Ishikawa (cell line): Measurements from ENCODE around the gene MOGAT2.

ENCODE experiments used
- CEBPB ChIP-seq: IDR thresholded peaks from 2 replicates; pipeline ENCODE4 v1.6.1; 2012
- CREB1 ChIP-seq: IDR thresholded peaks from 2 replicates; pipeline ENCODE4 v1.6.1; 2012; ENCODE audit warnings: low read depth
- EGR1 ChIP-seq: IDR thresholded peaks from 2 replicates; pipeline ENCODE4 v1.6.1; 2012
- EP300 ChIP-seq: IDR thresholded peaks from 2 replicates; pipeline ENCODE4 v1.6.1; 2012; ENCODE audit warnings: borderline replicate concordance
- FOXM1 ChIP-seq: IDR thresholded peaks from 2 replicates; pipeline ENCODE4 v1.6.1; 2012; ENCODE audit warnings: low read depth, borderline replicate concordance
- NFIC ChIP-seq: IDR thresholded peaks from 2 replicates; pipeline ENCODE4 v1.6.1; 2012
- RAD21 ChIP-seq: IDR thresholded peaks from 2 replicates; pipeline ENCODE4 v1.6.1; 2012; ENCODE audit warnings: low read depth
- TAF1 ChIP-seq: IDR thresholded peaks from 2 replicates; pipeline ENCODE4 v1.6.1; 2012; ENCODE audit warnings: low read depth, mild to moderate bottlenecking
- TCF12 ChIP-seq: IDR thresholded peaks from 2 replicates; pipeline ENCODE4 v1.6.1; 2012; ENCODE audit warnings: low read depth
- TEAD4 ChIP-seq: IDR thresholded peaks from 2 replicates; pipeline ENCODE4 v1.6.1; 2012
- YY1 ChIP-seq: IDR thresholded peaks from 2 replicates; pipeline ENCODE4 v1.6.1; 2012; ENCODE audit warnings: low read depth
- ZBTB7A ChIP-seq: IDR thresholded peaks from 2 replicates; pipeline ENCODE4 v1.6.1; 2012; ENCODE audit warnings: low read depth
- TF ChIP-seq, protein P1 (sequence below): IDR thresholded peaks from 2 replicates; pipeline ENCODE4 v1.6.1; 2012
- TF ChIP-seq, protein P2 (sequence below): IDR thresholded peaks from 2 replicates; pipeline ENCODE4 v1.6.1; 2012
- TF ChIP-seq, protein P3 (sequence below): IDR thresholded peaks from 2 replicates; pipeline ENCODE4 v1.6.1; 2012; ENCODE audit warnings: low read depth, mild to moderate bottlenecking

The MOGAT2 gene

DNA sequence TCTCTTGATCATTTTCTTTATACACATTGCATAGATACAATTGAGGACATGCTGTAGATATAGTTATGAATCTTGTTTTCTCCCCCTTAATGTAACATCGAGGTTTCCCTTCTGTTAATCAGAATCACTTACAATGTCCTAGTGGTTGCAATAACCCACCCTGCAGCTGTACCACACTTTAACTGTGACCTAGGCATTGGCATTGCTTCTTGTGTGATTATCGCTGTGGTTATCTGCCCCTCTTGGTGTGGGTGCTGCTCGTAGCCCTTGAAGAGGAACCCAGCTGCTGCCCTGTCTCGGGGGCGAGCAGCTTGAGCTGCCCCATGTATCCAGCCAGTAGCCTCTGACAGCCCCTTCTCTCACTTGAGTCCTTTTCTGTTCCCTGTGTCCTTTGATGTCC is 52.5 kb downstream of the MOGAT2 start:
- TF ChIP-seq TAF1 (no peak), NFIC (no peak), RAD21 (no peak), CREB1 (no peak), TCF12 (no peak)
- TF ChIP-seq, protein P1, sequence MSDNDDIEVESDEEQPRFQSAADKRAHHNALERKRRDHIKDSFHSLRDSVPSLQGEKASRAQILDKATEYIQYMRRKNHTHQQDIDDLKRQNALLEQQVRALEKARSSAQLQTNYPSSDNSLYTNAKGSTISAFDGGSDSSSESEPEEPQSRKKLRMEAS: no peak
- TF ChIP-seq, protein P2, sequence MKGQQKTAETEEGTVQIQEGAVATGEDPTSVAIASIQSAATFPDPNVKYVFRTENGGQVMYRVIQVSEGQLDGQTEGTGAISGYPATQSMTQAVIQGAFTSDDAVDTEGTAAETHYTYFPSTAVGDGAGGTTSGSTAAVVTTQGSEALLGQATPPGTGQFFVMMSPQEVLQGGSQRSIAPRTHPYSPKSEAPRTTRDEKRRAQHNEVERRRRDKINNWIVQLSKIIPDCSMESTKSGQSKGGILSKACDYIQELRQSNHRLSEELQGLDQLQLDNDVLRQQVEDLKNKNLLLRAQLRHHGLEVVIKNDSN: no peak

DNA sequence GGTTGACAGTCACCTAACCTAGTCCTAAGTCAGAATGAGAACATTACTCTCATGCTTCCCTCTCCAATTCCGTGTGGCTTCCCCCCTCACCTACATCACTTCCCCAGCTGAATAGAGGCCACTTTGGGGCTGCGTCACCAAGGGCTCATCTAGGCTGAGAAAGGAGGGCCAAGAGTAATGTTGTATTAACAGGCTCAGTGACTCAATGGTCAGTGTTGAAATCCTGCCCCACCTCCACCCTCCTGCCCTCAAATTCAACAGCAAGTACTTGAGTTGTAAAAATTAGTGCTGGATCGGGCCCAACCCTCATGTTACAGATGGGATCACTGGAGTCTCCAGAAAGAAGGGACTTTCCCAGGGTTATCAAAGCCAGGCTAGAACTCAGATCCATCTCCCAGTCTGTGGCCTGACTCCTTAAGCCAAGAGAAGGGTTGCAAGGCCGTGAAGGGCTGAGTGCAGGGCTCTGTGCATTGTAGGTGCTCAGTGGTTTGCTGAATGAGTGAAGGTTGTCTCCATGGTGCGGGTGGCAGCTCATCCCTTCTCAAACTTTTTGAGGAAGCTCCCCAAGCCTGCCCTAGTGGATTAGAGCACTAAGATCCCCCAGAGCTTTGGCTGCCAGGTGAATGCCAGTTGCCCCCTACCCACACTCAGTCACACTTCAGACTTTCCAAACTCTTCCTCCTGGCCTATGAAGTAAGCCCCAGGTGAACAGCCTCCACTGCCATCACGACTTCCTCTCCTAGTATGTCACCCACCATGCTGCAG is 54.2 kb downstream of the MOGAT2 start:
- TF ChIP-seq FOXM1 (no peak), ZBTB7A (no peak), NFIC (no peak), CREB1 (no peak), TAF1 (no peak), EP300 (no peak), YY1 (no peak), TCF12 (no peak), CEBPB (no peak), TEAD4 (no peak), EGR1 (no peak)
- TF ChIP-seq, protein P3, sequence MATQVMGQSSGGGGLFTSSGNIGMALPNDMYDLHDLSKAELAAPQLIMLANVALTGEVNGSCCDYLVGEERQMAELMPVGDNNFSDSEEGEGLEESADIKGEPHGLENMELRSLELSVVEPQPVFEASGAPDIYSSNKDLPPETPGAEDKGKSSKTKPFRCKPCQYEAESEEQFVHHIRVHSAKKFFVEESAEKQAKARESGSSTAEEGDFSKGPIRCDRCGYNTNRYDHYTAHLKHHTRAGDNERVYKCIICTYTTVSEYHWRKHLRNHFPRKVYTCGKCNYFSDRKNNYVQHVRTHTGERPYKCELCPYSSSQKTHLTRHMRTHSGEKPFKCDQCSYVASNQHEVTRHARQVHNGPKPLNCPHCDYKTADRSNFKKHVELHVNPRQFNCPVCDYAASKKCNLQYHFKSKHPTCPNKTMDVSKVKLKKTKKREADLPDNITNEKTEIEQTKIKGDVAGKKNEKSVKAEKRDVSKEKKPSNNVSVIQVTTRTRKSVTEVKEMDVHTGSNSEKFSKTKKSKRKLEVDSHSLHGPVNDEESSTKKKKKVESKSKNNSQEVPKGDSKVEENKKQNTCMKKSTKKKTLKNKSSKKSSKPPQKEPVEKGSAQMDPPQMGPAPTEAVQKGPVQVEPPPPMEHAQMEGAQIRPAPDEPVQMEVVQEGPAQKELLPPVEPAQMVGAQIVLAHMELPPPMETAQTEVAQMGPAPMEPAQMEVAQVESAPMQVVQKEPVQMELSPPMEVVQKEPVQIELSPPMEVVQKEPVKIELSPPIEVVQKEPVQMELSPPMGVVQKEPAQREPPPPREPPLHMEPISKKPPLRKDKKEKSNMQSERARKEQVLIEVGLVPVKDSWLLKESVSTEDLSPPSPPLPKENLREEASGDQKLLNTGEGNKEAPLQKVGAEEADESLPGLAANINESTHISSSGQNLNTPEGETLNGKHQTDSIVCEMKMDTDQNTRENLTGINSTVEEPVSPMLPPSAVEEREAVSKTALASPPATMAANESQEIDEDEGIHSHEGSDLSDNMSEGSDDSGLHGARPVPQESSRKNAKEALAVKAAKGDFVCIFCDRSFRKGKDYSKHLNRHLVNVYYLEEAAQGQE: no peak
- TF ChIP-seq, protein P1: no peak

DNA sequence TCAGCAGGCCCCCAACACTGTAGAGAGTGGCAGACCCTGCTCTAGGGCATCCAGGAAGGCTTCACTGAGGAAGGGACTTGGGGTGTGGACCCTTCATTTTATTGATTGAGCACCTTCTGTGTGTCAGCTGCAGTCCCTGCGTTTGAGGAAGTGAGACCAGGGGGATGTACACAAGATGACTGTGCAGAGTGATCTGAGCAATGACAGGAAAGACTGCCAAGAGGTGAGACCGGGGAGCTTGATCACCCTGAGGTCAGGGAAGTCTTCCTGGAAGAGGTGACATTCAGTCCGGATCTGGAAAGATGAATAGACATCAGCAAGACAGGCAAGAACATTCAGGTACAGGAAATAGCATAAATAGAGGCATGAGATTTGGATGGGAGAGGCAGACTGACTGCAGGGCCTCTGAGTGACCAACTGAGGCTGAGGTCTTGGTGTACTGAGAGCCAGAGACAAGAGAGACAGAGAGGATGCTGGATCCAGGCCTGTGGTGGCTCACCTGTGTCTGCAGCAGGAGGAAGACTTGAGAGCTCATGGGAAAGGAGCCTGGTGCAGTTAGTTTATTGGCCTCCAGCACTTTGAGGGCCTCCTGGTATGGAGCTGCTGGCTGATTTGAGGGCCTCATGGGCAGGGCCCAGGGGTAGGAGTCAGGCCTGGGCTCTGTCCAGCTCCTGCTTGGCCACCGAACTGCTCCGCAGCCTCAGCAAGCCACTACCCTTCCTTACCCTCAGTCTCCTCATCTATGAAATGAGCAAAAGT is 56.1 kb downstream of the MOGAT2 start:
- no peak for TF ChIP-seq YY1
- TF ChIP-seq, protein P1: no peak
- TF ChIP-seq CEBPB: no peak

DNA sequence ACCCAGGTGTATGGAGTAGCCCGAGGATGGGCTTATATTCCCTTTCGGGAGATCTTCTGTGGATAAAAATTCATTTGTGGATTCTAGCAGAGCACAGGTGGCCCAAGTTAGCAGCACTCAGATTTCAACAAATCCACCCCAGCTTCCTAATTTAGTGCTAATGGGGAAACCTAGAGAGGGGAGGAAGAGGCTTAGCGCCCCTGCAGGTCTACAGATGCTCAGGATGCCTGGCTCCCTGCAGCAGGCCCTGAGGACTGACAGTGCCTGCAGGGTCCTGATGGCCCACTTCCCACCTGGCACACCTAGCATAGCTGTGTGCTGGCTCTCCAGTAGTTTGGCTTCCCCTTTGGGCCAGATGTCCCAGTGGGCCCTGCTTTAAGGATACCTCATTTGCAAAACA is 57.4 kb downstream of the MOGAT2 start:
- TF ChIP-seq TCF12 (no peak), TAF1 (no peak), ZBTB7A (no peak), EGR1 (no peak), TEAD4 (no peak), FOXM1 (no peak), EP300 (no peak), CEBPB (no peak), CREB1 (no peak), NFIC (no peak), YY1 (no peak), RAD21 (no peak)
- TF ChIP-seq, protein P2: no peak
- TF ChIP-seq, protein P3: no peak
- TF ChIP-seq, protein P1: no peak

DNA sequence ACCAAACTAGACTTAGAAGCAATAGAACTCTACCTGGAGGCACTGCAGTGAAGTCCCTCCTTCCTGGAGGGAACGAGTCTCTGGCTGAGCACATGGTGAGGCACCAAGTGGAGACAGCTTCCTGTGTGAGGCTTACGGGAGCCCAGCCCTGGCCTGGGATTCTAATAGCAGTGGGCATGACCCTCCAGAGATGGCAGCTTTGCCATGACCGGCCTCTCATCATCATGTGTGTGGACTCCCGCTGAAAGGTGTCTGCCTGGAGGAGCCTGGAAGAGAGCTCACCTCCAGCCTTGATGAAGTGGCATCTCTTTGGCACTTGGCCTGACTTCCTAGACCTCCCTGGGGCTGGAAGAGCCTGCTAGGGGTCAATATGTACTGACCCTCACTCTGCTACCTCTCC is 58.9 kb downstream of the MOGAT2 start:
- no peak for TF ChIP-seq EGR1
- TF ChIP-seq, protein P1: no peak
- no peak for TF ChIP-seq CEBPB
- TF ChIP-seq TEAD4: no peak
- no peak for TF ChIP-seq EP300
- TF ChIP-seq YY1: no peak
- TF ChIP-seq, protein P2: no peak
- TF ChIP-seq RAD21: no peak
- TF ChIP-seq TAF1: no peak
- TF ChIP-seq, protein P3: no peak
- no peak for TF ChIP-seq FOXM1
- TF ChIP-seq ZBTB7A: no peak
- TF ChIP-seq CREB1: no peak
- no peak for TF ChIP-seq TCF12
- no peak for TF ChIP-seq NFIC
